ENCODE data around the gene GPN2. TPM values are rescaled to one million over a fixed set of nuclear protein-coding genes. Genes with fewer than 3 reads are reported as not detected.
"Not testable (repeated sequence)": the region's sequence is repeated elsewhere in the genome, so short reads cannot be mapped to it uniquely, and the experiment has no call there.

GPN2 gene
- total and polyA plus RNA-seq, 11 donors = 7.6 to 27.4 (median 16.5) TPM

- Histone ChIP-seq H3K4me3 (no peak overlapping the region), H3K4me1 (peaks cover 4 to 35% (median 21%) of the 10 kb centered on the region in 12 donors), H3K9me3 (no peaks in the 10 kb centered on the region), H3K36me3 (peaks cover 3 to 85% (median 72%) of the 10 kb centered on the region in 9 donors), H3K27ac (peak overlapping the region in 1 of 12 donors; percentile 18), H3K27me3 (no peaks in the 10 kb centered on the region)
- intact Hi-C loops (cut with DNase I) = no loop called here
- ATAC-seq = peak; percentile 14 to 40 (median 29)
- TF ChIP-seq CTCF (IDR thresholded peaks at IDR 0.05) (peak in 8 of 12 donors; percentile 8 to 43 (median 30)), POLR2A (IDR thresholded peaks at IDR 0.05) (no peak)
- no peak for DNase-seq
- 44 to 77% (median 60%) methylated on average over 1 of the region's 1 CpG for WGBS, 4 donors
Measured at GRCh38 chr1:26887125-26887524, 3.0 kb downstream of the GPN2 start.

- Histone ChIP-seq H3K4me3 (no peak overlapping the region), H3K4me1 (peaks cover 0 to 12% (median 1%) of the 10 kb centered on the region in 12 donors), H3K36me3 (peaks cover 3 to 100% (median 96%) of the 10 kb centered on the region in 9 donors), H3K27ac (no peak overlapping the region), H3K27me3 (no peaks in the 10 kb centered on the region), H3K9me3 (no peaks in the 10 kb centered on the region)
- DNase-seq (no peak), ATAC-seq (no peak)
- 85 to 92% (median 89%) methylated on average over 5 of the region's 5 CpGs for WGBS, 4 donors
- no peak for TF ChIP-seq POLR2A (IDR thresholded peaks at IDR 0.05)
- TF ChIP-seq CTCF (IDR thresholded peaks at IDR 0.05) = no peak
- intact Hi-C loops (cut with DNase I) = no loop called here
Measured at GRCh38 chr1:26882696-26883463, 7.2 kb downstream of the GPN2 start.

- intact Hi-C loops (cut with DNase I); H3K4me3 ChIP-seq; H3K27ac ChIP-seq; H3K9me3 ChIP-seq; H3K4me1 ChIP-seq; H3K27me3 ChIP-seq; DNase-seq; ATAC-seq: not testable (repeated sequence)
- H3K36me3 ChIP-seq = peaks cover 3 to 99% (median 92%) of the 10 kb centered on the region in 9 donors
- 88 to 93% (median 91%) methylated on average over 6 of the region's 6 CpGs for whole genome bisulfite sequencing, 4 donors
Measured at GRCh38 chr1:26881611-26882010, 8.5 kb downstream of the GPN2 start.

GRCh38 chr1:26879793-26880192 is 10.3 kb downstream of the GPN2 start:
- H3K27ac ChIP-seq = no peak overlapping the region
- ATAC-seq (no peak), DNase-seq (no peak)
- peaks cover 0 to 96% (median 84%) of the 10 kb centered on the region in 9 donors for H3K36me3 ChIP-seq
- no peaks in the 10 kb centered on the region for H3K9me3 ChIP-seq
- no peak for TF ChIP-seq POLR2A (IDR thresholded peaks at IDR 0.05)
- no peak for TF ChIP-seq CTCF (IDR thresholded peaks at IDR 0.05)
- H3K4me1 ChIP-seq = peaks cover 0 to 7% (median 0%) of the 10 kb centered on the region in 12 donors
- H3K4me3 ChIP-seq = no peak overlapping the region
- 93 to 97% (median 95%) methylated on average over 4 of the region's 4 CpGs for WGBS, 4 donors
- H3K27me3 ChIP-seq = no peaks in the 10 kb centered on the region
- intact Hi-C loops (cut with DNase I) = loop anchor here (2.0 to 10.0 kb wide), 9 partner anchors 27 to 385 kb away; no protein-coding TSS in a partner anchor
